H1 (cell line): ENCODE data around the gene USP7.

ENCODE experiments used
- CBX5 ChIP-seq: fragments of 300-800, 300-1000 bp; sonication (generic); IDR thresholded peaks from 2 replicates; pipeline ENCODE4 v1.7.1; 2016; ENCODE audit warnings: antibody characterized with exemption, low read length, low read depth
- CEBPB ChIP-seq: IDR thresholded peaks from 2 replicates; pipeline ENCODE4 v1.6.1; 2012; ENCODE audit warnings: low read depth, low read length
- EP300 ChIP-seq, 2 experiments: IDR thresholded peaks; 1 replicate in 1 of 2; 2 replicates in 1 of 2; pipeline ENCODE4 v1.6.1; 2011 to 2012; ENCODE audit warnings: low read depth in 2 of 2, low read length in 2 of 2, mild to moderate bottlenecking in 2 of 2, borderline replicate concordance in 1 of 2, inconsistent platforms in 1 of 2, moderate library complexity in 1 of 2
- RFX5 ChIP-seq: IDR thresholded peaks from 2 replicates; pipeline ENCODE4 v1.6.1; 2011; ENCODE audit warnings: low read depth, low read length, improper control_type of control experiment, borderline replicate concordance
- TF ChIP-seq, protein P1 (sequence below), 3 experiments: IDR thresholded peaks; 1 replicate in 2 of 3; 2 replicates in 1 of 3; pipeline versions ENCODE4 v1.5.1 to v1.6.1; 2011; ENCODE audit warnings: low read length in 3 of 3, mild to moderate bottlenecking in 3 of 3, inconsistent platforms in 2 of 3, low read depth in 1 of 3, moderate library complexity in 1 of 3; ENCODE audit not compliant: insufficient read depth in 1 of 3; ENCODE audit errors: control extremely low read depth in 1 of 3

DNA sequence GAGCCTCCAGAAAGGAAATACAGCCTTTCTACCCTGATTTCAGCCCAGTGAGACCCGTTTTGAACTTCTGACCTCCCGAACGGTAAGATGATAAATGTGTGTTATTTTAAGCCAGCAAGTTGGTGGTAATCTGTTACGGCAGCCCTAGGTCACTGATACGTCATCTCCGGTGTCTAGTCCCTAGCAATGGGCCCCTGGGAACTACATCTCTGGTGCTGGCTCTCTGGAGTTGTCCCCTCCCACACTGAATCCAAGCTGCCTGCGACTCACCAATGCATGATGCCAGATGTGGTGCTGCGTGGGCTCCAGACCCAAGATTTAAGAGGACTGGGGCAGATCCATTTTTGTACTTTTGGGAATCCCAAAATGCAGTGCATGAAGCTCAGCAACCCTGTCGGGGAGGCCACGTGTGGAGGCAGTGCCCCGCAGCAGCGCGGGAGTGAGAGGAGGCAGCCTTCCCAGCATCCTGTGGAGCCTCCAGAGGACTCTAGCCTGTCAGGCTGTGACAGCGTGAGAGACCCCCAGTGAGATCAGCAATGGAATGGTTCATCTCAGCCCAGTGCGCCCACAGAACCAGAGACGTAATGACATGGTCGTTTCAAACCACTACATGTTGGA is 43.6 kb upstream of the USP7 start:
- TF ChIP-seq CBX5 (no peak), RFX5 (no peak), EP300 (IDR thresholded peaks at IDR 0.05; ENCODE audit: borderline replicate concordance in 1 of 2, low read depth in 2 of 2, low read length in 2 of 2) (no peak), CEBPB (no peak)
- TF ChIP-seq, protein P1, sequence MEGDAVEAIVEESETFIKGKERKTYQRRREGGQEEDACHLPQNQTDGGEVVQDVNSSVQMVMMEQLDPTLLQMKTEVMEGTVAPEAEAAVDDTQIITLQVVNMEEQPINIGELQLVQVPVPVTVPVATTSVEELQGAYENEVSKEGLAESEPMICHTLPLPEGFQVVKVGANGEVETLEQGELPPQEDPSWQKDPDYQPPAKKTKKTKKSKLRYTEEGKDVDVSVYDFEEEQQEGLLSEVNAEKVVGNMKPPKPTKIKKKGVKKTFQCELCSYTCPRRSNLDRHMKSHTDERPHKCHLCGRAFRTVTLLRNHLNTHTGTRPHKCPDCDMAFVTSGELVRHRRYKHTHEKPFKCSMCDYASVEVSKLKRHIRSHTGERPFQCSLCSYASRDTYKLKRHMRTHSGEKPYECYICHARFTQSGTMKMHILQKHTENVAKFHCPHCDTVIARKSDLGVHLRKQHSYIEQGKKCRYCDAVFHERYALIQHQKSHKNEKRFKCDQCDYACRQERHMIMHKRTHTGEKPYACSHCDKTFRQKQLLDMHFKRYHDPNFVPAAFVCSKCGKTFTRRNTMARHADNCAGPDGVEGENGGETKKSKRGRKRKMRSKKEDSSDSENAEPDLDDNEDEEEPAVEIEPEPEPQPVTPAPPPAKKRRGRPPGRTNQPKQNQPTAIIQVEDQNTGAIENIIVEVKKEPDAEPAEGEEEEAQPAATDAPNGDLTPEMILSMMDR (IDR thresholded peaks at IDR 0.05; ENCODE audit: control extremely low read depth in 1 of 3, insufficient read depth in 1 of 3, low read depth in 1 of 3, low read length in 3 of 3), result no peak
